Left renal cortex interstitium (tissue), 4 donors: ENCODE measurements around the gene SPPL3. TPM values are rescaled to one million over a fixed set of nuclear protein-coding genes. Genes with fewer than 3 reads are reported as not detected.

Source experiments
- DNase-seq, 4 donors: peaks; one replicate each; pipeline ENCODE4 v3.0.0-alpha.2; 2013; ENCODE audit warnings: low read depth in 4 of 4, low spot score in 2 of 4, missing footprints in 1 of 4
- polyA plus RNA-seq, 4 donors: library from polyadenylated mRNA; unstranded; fragments of 120-200 nt; gene quantifications; one replicate each; pipeline ENCODE4 v1.2.1, GENCODE V29; 2013; ENCODE audit not compliant: insufficient read length in 4 of 4

The SPPL3 gene
- polyA plus RNA-seq, 4 donors: 74.2 to 86.5 (median 79.6) TPM

DNA sequence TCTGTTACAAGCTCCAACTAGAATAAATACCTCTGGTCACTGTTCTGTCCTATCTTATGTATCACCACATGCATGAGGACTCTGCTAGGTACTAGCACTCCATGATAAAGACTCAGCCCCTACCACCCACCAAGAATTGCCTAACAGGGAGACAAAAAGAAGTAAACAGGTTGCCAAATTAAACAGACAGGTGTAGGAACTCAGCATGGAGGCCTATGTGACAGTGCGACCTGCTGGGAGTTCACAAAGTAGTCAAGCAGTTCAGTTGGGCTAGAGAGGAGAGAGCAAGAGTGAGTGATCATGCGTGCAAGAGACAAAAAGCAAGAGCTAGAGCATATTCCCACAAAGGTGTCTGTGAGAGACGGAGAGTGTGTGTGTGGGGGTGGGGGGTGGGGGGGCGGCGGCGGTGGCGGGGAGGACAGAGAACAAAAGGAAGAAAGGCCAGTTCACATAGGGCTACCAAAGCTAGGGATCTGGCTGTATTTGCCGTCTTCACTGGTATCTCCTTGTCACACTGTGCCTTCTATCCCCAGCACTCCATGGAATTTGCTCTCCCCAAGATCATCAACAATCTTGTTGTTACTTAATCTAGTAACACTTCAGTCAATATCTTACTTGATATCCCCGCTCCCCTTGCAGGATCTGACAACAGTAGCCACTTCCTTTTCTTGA is 81.2 kb downstream of the SPPL3 start:
- DNase-seq: no peak

- DNase-seq: no peak
These were observed 82.3 kb downstream of the SPPL3 start for GRCh38 chr12:120821878-120822277.

- DNase-seq: no peak
These were observed 83.2 kb downstream of the SPPL3 start for GRCh38 chr12:120820884-120821510.

DNA sequence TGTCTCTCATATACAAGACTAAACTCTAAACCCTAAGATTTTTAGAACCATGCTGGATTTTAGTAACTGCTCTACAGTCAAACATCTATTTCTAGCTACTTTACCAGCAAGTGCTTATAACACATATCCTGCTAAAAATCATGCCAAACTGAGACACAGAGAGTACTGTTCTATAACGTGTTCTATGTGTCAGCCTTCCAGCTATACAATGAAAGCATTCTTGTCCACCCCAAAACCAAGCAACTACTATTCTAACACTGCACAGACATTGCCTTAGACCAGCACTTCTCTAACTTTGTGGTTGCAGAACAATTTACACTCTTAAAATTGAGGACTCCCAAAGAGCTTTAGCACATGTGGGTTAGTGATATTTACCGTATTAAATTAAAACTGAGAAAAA is 85.7 kb downstream of the SPPL3 start:
- DNase-seq: no peak

GRCh38 chr12:120817559-120818330 is 86.4 kb downstream of the SPPL3 start:
- no peak for DNase-seq

DNA sequence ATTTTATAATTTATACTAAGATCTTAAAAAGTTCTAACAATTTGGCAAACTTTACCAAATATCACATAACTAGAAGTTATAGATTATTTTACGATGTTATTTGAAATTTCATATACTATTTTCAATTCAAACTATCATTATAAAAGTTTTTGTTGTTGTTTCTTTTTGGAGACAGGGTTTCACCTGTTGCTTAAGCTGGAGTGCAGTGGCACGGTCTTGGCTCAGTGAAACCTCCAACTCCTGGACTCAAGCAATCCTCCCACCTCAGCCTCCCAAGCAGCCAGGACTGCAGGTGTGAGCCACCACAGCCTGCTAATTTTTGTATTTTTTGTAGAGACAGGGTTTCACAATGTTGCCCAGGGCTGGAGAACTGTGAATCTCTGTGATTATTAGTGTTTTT is 87.8 kb downstream of the SPPL3 start:
- DNase-seq: no peak

DNA sequence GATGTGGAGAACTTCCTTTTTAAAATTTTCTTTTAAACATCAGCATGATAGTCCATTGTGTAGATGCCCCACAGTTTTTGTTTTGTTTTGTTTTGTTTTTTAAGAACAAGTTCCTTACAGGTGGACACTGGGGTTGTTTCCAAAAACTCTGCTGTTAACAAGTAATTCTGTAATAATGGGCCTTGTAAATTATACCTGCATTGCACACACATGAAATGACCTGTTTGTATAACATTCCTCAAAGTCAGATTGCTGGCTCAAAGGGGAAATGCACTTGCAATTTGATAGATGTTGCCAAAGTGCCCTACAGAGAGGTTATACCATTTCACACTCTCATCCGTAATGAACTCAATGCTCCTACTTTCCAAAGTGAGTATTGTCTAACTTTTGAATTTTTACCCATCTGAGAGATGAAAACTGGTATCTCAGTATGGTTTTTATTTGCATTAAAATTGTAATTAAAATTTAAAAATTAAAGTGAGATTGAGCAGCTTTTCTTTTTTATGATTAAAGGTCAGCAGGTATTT is 89.2 kb downstream of the SPPL3 start:
- no peak for DNase-seq

DNA sequence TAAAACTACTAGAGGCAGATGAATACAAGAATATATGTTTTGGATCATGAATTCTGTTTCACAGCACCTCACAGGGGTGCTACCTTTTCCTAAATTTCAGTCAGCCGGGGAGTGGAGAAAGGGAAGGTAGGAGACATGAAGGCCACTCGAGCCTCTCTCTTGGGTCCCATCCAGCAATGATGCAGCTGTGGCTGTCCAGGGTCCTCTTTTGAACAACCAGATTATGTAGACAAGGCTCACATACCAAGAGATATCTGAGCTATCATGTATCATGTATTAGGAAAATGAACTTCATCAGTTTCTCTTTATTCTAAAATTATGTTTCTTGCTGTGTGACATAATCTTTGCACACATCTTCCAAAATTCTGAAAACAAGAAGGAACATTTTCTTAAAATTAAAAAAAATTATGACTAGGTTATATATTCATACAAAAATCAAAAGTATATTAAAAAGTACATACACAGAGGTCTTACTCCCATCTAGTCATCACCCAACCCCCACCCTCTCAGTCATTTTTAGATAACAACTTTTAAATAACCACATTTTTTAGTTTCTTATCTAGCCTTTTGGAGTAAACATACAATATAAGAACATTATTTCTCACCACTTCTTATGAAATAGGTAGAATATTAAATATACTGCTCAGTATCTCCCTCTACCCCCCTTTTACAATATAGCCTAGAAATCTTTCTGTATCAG is 89.8 kb downstream of the SPPL3 start:
- DNase-seq: no peak

DNA sequence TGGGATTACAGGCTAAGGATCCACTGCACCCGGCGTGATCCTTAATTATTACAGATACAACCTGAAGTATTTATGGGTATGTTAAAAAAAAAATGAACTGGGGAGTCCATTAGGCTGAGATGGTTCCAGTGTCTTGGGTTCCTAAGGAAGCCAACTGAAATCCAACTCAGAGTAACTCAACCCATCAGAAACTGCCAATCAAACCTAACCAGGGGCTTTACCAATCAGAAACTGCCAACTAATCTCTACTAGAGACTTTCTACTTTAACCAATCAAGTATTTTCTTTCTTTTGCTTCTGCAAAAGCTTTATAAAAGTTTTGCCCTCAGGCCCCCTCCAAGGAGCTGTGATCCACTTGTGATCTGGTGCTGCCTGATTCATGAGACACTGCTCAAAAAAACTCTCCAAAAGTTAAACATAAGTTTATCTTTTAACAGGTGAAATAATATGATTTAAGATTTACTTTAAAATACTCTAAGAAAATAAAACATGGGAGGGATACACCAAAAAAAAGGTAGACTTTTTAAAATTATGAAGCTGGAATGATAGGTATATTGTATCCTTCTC is 90.5 kb downstream of the SPPL3 start:
- DNase-seq: no peak

DNA sequence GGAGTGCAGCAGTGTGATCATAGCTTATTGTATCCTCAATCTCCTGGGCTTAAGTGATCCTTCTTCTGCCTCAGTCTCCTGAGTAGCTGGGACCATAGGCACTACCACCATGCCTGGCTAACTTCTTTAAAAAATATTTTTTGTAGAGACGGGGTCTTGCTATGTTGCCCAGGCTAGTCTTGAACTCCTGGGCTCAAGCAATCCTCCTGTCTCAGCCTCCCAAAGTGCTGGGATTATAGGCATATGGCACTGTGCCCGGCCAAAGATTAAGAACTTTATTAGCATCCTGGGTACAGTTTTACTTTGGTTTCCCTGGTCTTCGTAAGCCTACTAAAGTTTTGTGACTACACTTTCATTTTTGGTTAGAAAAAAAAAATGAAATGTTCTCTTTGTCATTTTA is 94.1 kb downstream of the SPPL3 start:
- DNase-seq: no peak

DNA sequence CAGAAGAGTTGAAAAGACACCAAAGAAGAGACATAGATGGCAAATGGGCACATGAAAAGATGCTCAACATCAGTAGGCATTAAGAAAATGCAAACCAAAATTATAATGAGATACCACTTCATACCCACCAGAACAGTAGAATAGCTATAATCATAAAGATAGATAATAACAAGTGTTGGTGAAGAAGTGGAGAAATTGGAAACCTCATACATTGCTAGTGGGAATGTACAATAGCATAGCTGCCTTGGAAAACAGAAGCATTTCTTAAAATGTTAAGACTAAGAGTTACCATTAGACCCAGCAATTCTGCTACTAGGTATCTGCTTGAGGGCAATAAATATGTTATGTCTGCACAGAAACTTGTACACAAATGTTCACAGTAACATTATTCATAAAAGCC is 99.7 kb downstream of the SPPL3 start:
- DNase-seq: no peak

GRCh38 chr12:120801146-120801545 is 103.0 kb downstream of the SPPL3 start:
- DNase-seq: no peak

GRCh38 chr12:120800665-120801064 is 103.5 kb downstream of the SPPL3 start:
- no peak for DNase-seq

- no peak for DNase-seq
These were observed 104.7 kb downstream of the SPPL3 start for GRCh38 chr12:120799243-120800045.

GRCh38 chr12:120798696-120799095 is 105.5 kb downstream of the SPPL3 start:
- no peak for DNase-seq

GRCh38 chr12:120797677-120798642 is 106.2 kb downstream of the SPPL3 start:
- DNase-seq: no peak

DNA sequence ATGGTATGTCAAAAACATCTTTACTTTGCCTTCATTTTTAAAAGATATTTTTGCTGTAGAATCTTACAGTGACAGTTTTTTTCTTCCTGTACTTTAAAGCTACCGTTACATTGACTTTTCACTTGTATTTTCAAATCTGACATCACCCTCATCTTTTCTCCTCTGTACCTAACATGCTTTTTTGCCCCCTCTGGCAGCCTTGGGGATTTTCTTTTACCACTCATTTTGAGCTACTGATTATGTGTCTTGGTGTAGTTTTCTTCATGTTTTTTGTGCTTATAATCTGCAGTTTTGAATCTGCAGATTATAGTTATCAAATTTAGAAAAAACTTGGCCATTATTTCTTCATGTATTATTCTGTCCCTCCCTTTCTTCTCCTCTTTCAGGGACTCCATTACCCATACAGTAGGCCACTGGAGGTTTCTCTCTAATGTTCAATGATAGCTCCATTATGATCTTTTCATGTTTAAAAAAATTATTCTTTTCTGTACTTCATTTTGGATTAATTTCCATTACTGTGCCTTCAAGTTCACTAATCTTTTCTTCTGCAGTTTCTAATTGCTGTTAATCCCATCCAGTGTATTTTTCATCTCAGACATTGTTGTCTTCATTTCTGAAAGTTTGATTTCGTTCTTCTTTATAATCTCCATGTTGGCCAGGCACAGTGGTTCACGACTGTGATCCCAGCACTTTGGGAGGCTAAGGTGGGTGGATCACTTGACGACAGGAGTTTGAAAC is 108.5 kb downstream of the SPPL3 start:
- no peak for DNase-seq

GRCh38 chr12:120793357-120793756 is 110.8 kb downstream of the SPPL3 start:
- no peak for DNase-seq
